ENCODE data around the gene PLXND1.
"Not testable (repeated sequence)": the region's sequence is repeated elsewhere in the genome, so short reads cannot be mapped to it uniquely, and the experiment has no call there.

The PLXND1 gene

GRCh38 chr3:129606636-129607390 lies at the start of gene PLXND1:
TSS of gene PLXND1 (minus strand) at chr3:129606676. CDS start at chr3:129606639, 37 bp downstream.
- DNase-seq (ENCODE audit: low spot score) = peak; percentile 94

GRCh38 chr3:129655291-129655700 lies 48.8 kb upstream of the PLXND1 start:
- FAIRE-seq (no peak), DNase-seq (ENCODE audit: low spot score) (no peak)

More at GRCh38 chr3:129606636-129607390, at the start of gene PLXND1:
- FAIRE-seq = no peak

- no peak for DNase-seq (ENCODE audit: low spot score)
Measured at GRCh38 chr3:129654131-129654530, 47.7 kb upstream of the PLXND1 start.

GRCh38 chr3:129653019-129653418 lies 46.5 kb upstream of the PLXND1 start:
- FAIRE-seq (no peak), DNase-seq (ENCODE audit: low spot score) (no peak)

More at GRCh38 chr3:129654131-129654530, 47.7 kb upstream of the PLXND1 start:
- FAIRE-seq = no peak

GRCh38 chr3:129651435-129652202 lies 45.1 kb upstream of the PLXND1 start:
- no peak for FAIRE-seq

GRCh38 chr3:129650256-129650872 lies 43.9 kb upstream of the PLXND1 start:
- DNase-seq (ENCODE audit: low spot score) = peak; percentile 68
- FAIRE-seq = no peak

More at GRCh38 chr3:129651435-129652202, 45.1 kb upstream of the PLXND1 start:
- DNase-seq (ENCODE audit: low spot score) = peak; percentile 79

GRCh38 chr3:129648391-129648790 lies 41.9 kb upstream of the PLXND1 start:
- no peak for FAIRE-seq
- no peak for DNase-seq (ENCODE audit: low spot score)

- FAIRE-seq = no peak
Measured at GRCh38 chr3:129645286-129645685, 38.8 kb upstream of the PLXND1 start.

GRCh38 chr3:129644836-129645235 lies 38.4 kb upstream of the PLXND1 start:
- FAIRE-seq = no peak
- DNase-seq (ENCODE audit: low spot score) = no peak

More at GRCh38 chr3:129645286-129645685, 38.8 kb upstream of the PLXND1 start:
- DNase-seq (ENCODE audit: low spot score) = no peak

- DNase-seq (ENCODE audit: low spot score); FAIRE-seq: not testable (repeated sequence)
Measured at GRCh38 chr3:129641567-129642260, 35.2 kb upstream of the PLXND1 start.

- FAIRE-seq = not testable (repeated sequence)
Measured at GRCh38 chr3:129640985-129641384, 34.5 kb upstream of the PLXND1 start.

GRCh38 chr3:129638481-129638880 lies 32.0 kb upstream of the PLXND1 start:
- FAIRE-seq (no peak), DNase-seq (ENCODE audit: low spot score) (no peak)

More at GRCh38 chr3:129640985-129641384, 34.5 kb upstream of the PLXND1 start:
- not testable (repeated sequence) for DNase-seq (ENCODE audit: low spot score)

GRCh38 chr3:129636082-129636481 lies 29.6 kb upstream of the PLXND1 start:
- FAIRE-seq = no peak

GRCh38 chr3:129635656-129636055 lies 29.2 kb upstream of the PLXND1 start:
- FAIRE-seq = no peak
- no peak for DNase-seq (ENCODE audit: low spot score)

More at GRCh38 chr3:129636082-129636481, 29.6 kb upstream of the PLXND1 start:
- DNase-seq (ENCODE audit: low spot score) = no peak

GRCh38 chr3:129633751-129634481 lies 27.4 kb upstream of the PLXND1 start:
- no peak for FAIRE-seq
- no peak for DNase-seq (ENCODE audit: low spot score)

GRCh38 chr3:129632977-129633376 lies 26.5 kb upstream of the PLXND1 start:
- FAIRE-seq (no peak), DNase-seq (ENCODE audit: low spot score) (no peak)

- FAIRE-seq (no peak), DNase-seq (ENCODE audit: low spot score) (no peak)
Measured at GRCh38 chr3:129632556-129632955, 26.1 kb upstream of the PLXND1 start.

- no peak for FAIRE-seq
- no peak for DNase-seq (ENCODE audit: low spot score)
Measured at GRCh38 chr3:129632056-129632455, 25.6 kb upstream of the PLXND1 start.

GRCh38 chr3:129629011-129629410 lies 22.5 kb upstream of the PLXND1 start:
- no peak for FAIRE-seq
- DNase-seq (ENCODE audit: low spot score) = no peak

- no peak for FAIRE-seq
- no peak for DNase-seq (ENCODE audit: low spot score)
Measured at GRCh38 chr3:129628169-129628522, 21.7 kb upstream of the PLXND1 start.
